Endothelial cell of umbilical vein (primary cell): ENCODE measurements around the gene SLC5A11. TPM values are rescaled to one million over a fixed set of nuclear protein-coding genes. Genes with fewer than 3 reads are reported as not detected.

ENCODE experiments used
- BruUV-seq: library from RNA; stranded (reverse); fragments of 400-500 nt; replicated peaks from 2 replicates; lab custom pipeline; 2021; lab: Mats Ljungman, UMichigan
- CTCF ChIA-PET: fragments of 300-600, 350-600 bp; sonication (Branson Sonifier 250); formaldehyde crosslinking; loops from one replicate; lab custom pipeline; 2021; ENCODE audit warnings: antibody characterized with exemption, inconsistent platforms; lab: Charles Lee
- POLR2A ChIA-PET: fragments of 300-600, 350-600 bp; sonication (Branson Sonifier 250); formaldehyde crosslinking; loops from one replicate; lab custom pipeline; 2021; ENCODE audit warnings: antibody characterized with exemption, inconsistent platforms; lab: Charles Lee
- DNase-seq: peaks from one replicate; pipeline ENCODE4 v3.0.0-alpha.2; 2011; ENCODE audit warnings: low read depth, low spot score
- FAIRE-seq: peaks from 2 replicates; lab custom pipeline; 2011; peaks lifted over from hg19 to GRCh38; lab: Jason Lieb, UNC
- H2AFZ ChIP-seq: 2 replicates; pipeline ENCODE4 v1.6.0; 2012; ENCODE audit warnings: low read depth, low read length, control low read depth, inconsistent platforms
- H3K27ac ChIP-seq: 2 replicates; pipeline ENCODE4 v1.5.1; 2011; ENCODE audit warnings: low read depth, mild to moderate bottlenecking, control low read depth, low read length, moderate library complexity; ENCODE audit not compliant: insufficient read depth
- H3K27me3 ChIP-seq, 2 experiments: 2 replicates each; pipeline versions ENCODE4 v1.6.0 to v1.6.1; 2011; ENCODE audit warnings: low read length in 2 of 2, mixed read lengths in 1 of 2; ENCODE audit not compliant: control insufficient read depth in 2 of 2, insufficient read depth in 2 of 2
- H3K36me3 ChIP-seq, 2 experiments: 2 replicates in 1 of 2; 3 replicates in 1 of 2; pipeline ENCODE4 v1.5.1; 2011; ENCODE audit warnings: low read length in 2 of 2, mild to moderate bottlenecking in 1 of 2, moderate library complexity in 1 of 2; ENCODE audit not compliant: control insufficient read depth in 2 of 2, insufficient read depth in 2 of 2; ENCODE audit errors: extremely low read depth in 1 of 2
- H3K4me1 ChIP-seq: 3 replicates; pipeline ENCODE4 v1.5.1; 2011; ENCODE audit warnings: mild to moderate bottlenecking, low read length; ENCODE audit not compliant: control insufficient read depth, insufficient read depth; ENCODE audit errors: extremely low read depth
- H3K4me2 ChIP-seq: 2 replicates; pipeline ENCODE4 v1.6.1; 2011; ENCODE audit warnings: low read length, control low read depth, mixed read lengths; ENCODE audit not compliant: insufficient read depth
- H3K4me3 ChIP-seq, 3 experiments: fragments of 200-600 bp in 1 of 3; sonication (generic), shearing (Covaris generic) in 1 of 3; replicated peaks in 1 of 3; 2 replicates each; pipeline ENCODE4 v1.5.1; 2011 to 2016; ENCODE audit warnings: control low read depth in 3 of 3, low read length in 3 of 3, mild to moderate bottlenecking in 2 of 3, inconsistent platforms in 1 of 3, low read depth in 1 of 3, moderate library complexity in 1 of 3; ENCODE audit not compliant: insufficient read depth in 1 of 3
- H3K79me2 ChIP-seq: 2 replicates; pipeline ENCODE4 v1.6.0; 2012; ENCODE audit warnings: low read length, inconsistent platforms; ENCODE audit not compliant: control insufficient read depth, insufficient read depth
- H3K9ac ChIP-seq: replicated peaks from 2 replicates; pipeline ENCODE3; 2011; ENCODE audit warnings: low read length, control low read depth; ENCODE audit not compliant: insufficient read depth; ENCODE audit errors: extremely low read depth
- H3K9me1 ChIP-seq: replicated peaks from 3 replicates; pipeline ENCODE4 v1.6.0; 2011; ENCODE audit warnings: mild to moderate bottlenecking, low read length; ENCODE audit not compliant: control insufficient read depth, insufficient read depth; ENCODE audit errors: extremely low read depth
- H3K9me3 ChIP-seq: replicated peaks from 2 replicates; pipeline ENCODE4 v1.5.1; 2012; ENCODE audit warnings: low read length, inconsistent platforms; ENCODE audit not compliant: control insufficient read depth, insufficient read depth
- H4K20me1 ChIP-seq: replicated peaks from 2 replicates; pipeline ENCODE3; 2011; ENCODE audit warnings: mild to moderate bottlenecking, low read length; ENCODE audit not compliant: control insufficient read depth, insufficient read depth; ENCODE audit errors: extremely low read depth
- CTCF ChIP-seq, 2 donors: IDR thresholded peaks; 1 replicate in 1 of 2; 2 replicates in 1 of 2; pipeline ENCODE4 v1.5.1; 2011; ENCODE audit warnings: low read length in 2 of 2, mild to moderate bottlenecking in 2 of 2, moderate library complexity in 2 of 2, control low read depth in 1 of 2, inconsistent platforms in 1 of 2, low read depth in 1 of 2; ENCODE audit not compliant: insufficient read depth in 1 of 2; ENCODE audit errors: extremely low read depth in 1 of 2
- EZH2 ChIP-seq: IDR thresholded peaks from 2 replicates; pipeline ENCODE4 v1.6.1; 2012; ENCODE audit warnings: borderline replicate concordance, low read depth, mild to moderate bottlenecking, moderate library complexity, low read length, inconsistent platforms; ENCODE audit not compliant: severe bottlenecking
- FOS ChIP-seq: IDR thresholded peaks from 2 replicates; pipeline ENCODE4 v1.6.1; 2011; ENCODE audit warnings: mild to moderate bottlenecking, low read length, moderate library complexity, borderline replicate concordance; ENCODE audit not compliant: insufficient read depth
- GATA2 ChIP-seq: IDR thresholded peaks from 2 replicates; pipeline ENCODE4 v1.7.0; 2011; ENCODE audit warnings: low read depth, mild to moderate bottlenecking, moderate library complexity, mixed read lengths, low read length; ENCODE audit not compliant: insufficient read length, insufficient read depth
- JUN ChIP-seq: IDR thresholded peaks from 2 replicates; pipeline ENCODE4 v1.6.1; 2011; ENCODE audit warnings: borderline replicate concordance, low read depth; ENCODE audit not compliant: insufficient read length, insufficient read depth
- MAX ChIP-seq: IDR thresholded peaks from 2 replicates; pipeline ENCODE4 v1.6.1; 2011; ENCODE audit not compliant: insufficient read depth, insufficient read length
- MYC ChIP-seq: IDR thresholded peaks from one replicate; pipeline ENCODE4 v1.6.1; 2011; ENCODE audit warnings: mild to moderate bottlenecking, low read depth, low read length
- POLR2A ChIP-seq: IDR thresholded peaks from 2 replicates; pipeline ENCODE4 v1.6.1; 2012; ENCODE audit warnings: low read depth, mild to moderate bottlenecking, control low read depth, low read length
- POLR2AphosphoS5 ChIP-seq: IDR thresholded peaks from 2 replicates; pipeline ENCODE4 v1.6.1; 2012; ENCODE audit warnings: low read depth, mild to moderate bottlenecking, control low read depth, low read length, moderate library complexity; ENCODE audit not compliant: insufficient read depth
- dilution Hi-C: fragments of 300-500 bp; cut with MboI; formaldehyde crosslinking; loops from one replicate; pipeline ENCODE4 v1.15.0; 2019; ENCODE audit warnings: low sequenced_read_pairs; ENCODE audit not compliant: extremely low pct_ligation_motif_present
- intact Hi-C: fragments of 100-400 bp; cut with micrococcal nuclease; formaldehyde crosslinking; loops from one replicate; pipeline ENCODE4 v1.10.0; 2022
- polyA plus RNA-seq, 4 experiments: library from polyadenylated mRNA; depleted of rRNA in 3 of 4; stranded (reverse) in 3 of 4; unstranded in 1 of 4; fragments of >200 nt; gene quantifications; 2 replicates each; pipeline versions ENCODE4 v1.2.1 to v1.2.3, GENCODE V29; 2011 to 2012; ENCODE audit warnings: missing spikeins in 1 of 4
- total RNA-seq: library from RNA; stranded (reverse); gene quantifications from 2 replicates; pipeline ENCODE4 v1.2.3, GENCODE V29; 2021

SLC5A11 gene
- total and polyA plus RNA-seq, 2 donors (not counting 3 experiments of a cell fraction or from before 2014, with no cell fraction given), result 0.12 TPM; not detected in 1

- dilution Hi-C loops (no loop called here), intact Hi-C loops (no loop called here)
- Histone ChIP-seq H3K9ac (no peak overlapping the region), H4K20me1 (no peaks in the 10 kb centered on the region), H3K4me1 (peaks cover 8% of the 10 kb centered on the region), H3K4me2 (no peak overlapping the region), H3K9me1 (no peaks in the 10 kb centered on the region), H3K36me3 (peaks cover 26 to 47% of the 10 kb centered on the region in 2 experiments), H3K9me3 (no peaks in the 10 kb centered on the region), H3K27me3 (no peaks in the 10 kb centered on the region), H3K27ac (no peak overlapping the region), H3K4me3 (no peak overlapping the region), H3K79me2 (no peaks in the 10 kb centered on the region), H2AFZ (no peak overlapping the region)
- FAIRE-seq (no peak), DNase-seq (no peak)
- BruUV-seq, result no TSS peak
- TF ChIP-seq FOS (no peak), POLR2AphosphoS5 (no peak), JUN (no peak), EZH2 (no peak), POLR2A (no peak), CTCF (IDR thresholded peaks at IDR 0.05; ENCODE audit: extremely low read depth in 1 of 2, insufficient read depth in 1 of 2, low read depth in 1 of 2, low read length in 2 of 2) (no peak)
- POLR2A ChIA-PET, result no interaction called here
- CTCF ChIA-PET, result interaction anchor here (0.5 to 1.7 kb wide), 2 partner anchors 34 to 105 kb away, joined by 3 to 7 read pairs; no protein-coding TSS in a partner anchor
Measured at GRCh38 chr16:24939738-24940137, 94.0 kb downstream of the SLC5A11 start.

DNA sequence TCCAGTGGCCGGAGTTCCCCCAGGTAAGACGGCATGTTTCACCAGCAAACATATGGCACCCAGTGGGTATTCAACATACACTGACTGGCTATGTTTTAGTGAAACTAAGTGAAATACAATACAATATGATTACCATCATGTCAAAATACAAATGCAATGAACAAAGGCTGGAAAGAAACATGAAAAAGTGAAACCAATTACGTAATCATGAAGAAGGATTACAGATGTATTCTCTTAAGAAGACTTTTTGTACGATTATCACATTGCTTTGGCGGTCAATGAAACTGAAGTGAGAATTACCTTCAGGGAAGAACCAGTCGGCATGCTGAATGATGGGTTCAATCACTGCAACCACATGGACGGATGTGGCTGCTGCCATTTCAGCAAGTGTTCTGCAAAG, 97.7 kb downstream of the SLC5A11 start:
- FAIRE-seq (no peak), DNase-seq (no peak)
- Histone ChIP-seq H3K79me2 (no peaks in the 10 kb centered on the region), H3K9me3 (no peaks in the 10 kb centered on the region), H4K20me1 (no peaks in the 10 kb centered on the region), H3K4me3 (no peak overlapping the region), H3K4me1 (no peaks in the 10 kb centered on the region), H3K27ac (no peak overlapping the region), H3K9ac (no peak overlapping the region), H3K9me1 (no peaks in the 10 kb centered on the region), H2AFZ (no peak overlapping the region), H3K36me3 (peaks cover 33 to 47% of the 10 kb centered on the region in 2 experiments), H3K4me2 (no peak overlapping the region), H3K27me3 (no peaks in the 10 kb centered on the region)
- intact Hi-C loops, result no loop called here
- TF ChIP-seq GATA2, result no peak
- no peak for TF ChIP-seq MYC
- TF ChIP-seq CTCF (IDR thresholded peaks at IDR 0.05; ENCODE audit: extremely low read depth in 1 of 2, insufficient read depth in 1 of 2, low read depth in 1 of 2, low read length in 2 of 2), result no peak
- TF ChIP-seq MAX, result no peak
- no peak for TF ChIP-seq FOS
- TF ChIP-seq POLR2A, result no peak
- no peak for TF ChIP-seq POLR2AphosphoS5
- TF ChIP-seq EZH2, result no peak
- dilution Hi-C loops, result no loop called here
- ChIA-PET POLR2A (no interaction called here), CTCF (no interaction called here)
- no TSS peak for BruUV-seq
